Stomach (tissue), 4 donors: Measurements from ENCODE around the gene NTNG1.

ENCODE experiments used
- CTCF ChIP-seq, 7 experiments: fragments of 450-650 bp in 4 of 7; fragments of 200-600 bp in 3 of 7; sonication (generic) in 3 of 7; IDR thresholded peaks; one replicate each; pipeline ENCODE4 v1.5.1; 2016 to 2019; ENCODE audit warnings: antibody characterized with exemption in 7 of 7, control low read depth in 2 of 7, mild to moderate bottlenecking in 1 of 7
- EP300 ChIP-seq: sonication (generic); formaldehyde crosslinking; IDR thresholded peaks from one replicate; pipeline ENCODE4 v1.6.1; 2017; ENCODE audit warnings: antibody characterized with exemption
- POLR2A ChIP-seq, 4 donors: fragments of 450-650 bp; IDR thresholded peaks; one replicate each; pipeline ENCODE4 v1.6.1; 2016; ENCODE audit warnings: antibody characterized with exemption in 4 of 4, control low read depth in 2 of 4, mild to moderate bottlenecking in 1 of 4, moderate library complexity in 1 of 4
- POLR2AphosphoS5 ChIP-seq, 3 donors: sonication (generic); formaldehyde crosslinking; IDR thresholded peaks; one replicate each; pipeline ENCODE4 v1.6.1; 2016; ENCODE audit warnings: antibody characterized with exemption in 3 of 3

GRCh38 chr1:107098961-107099360, 41.9 kb upstream of the NTNG1 start:
- no peak for TF ChIP-seq POLR2A (IDR thresholded peaks at IDR 0.05)
- no peak for TF ChIP-seq EP300
- no peak for TF ChIP-seq CTCF (IDR thresholded peaks at IDR 0.05)
- no peak for TF ChIP-seq POLR2AphosphoS5 (IDR thresholded peaks at IDR 0.05)
